RPMI7951 (cell line): Measurements from ENCODE around the gene NECTIN2. TPM values are rescaled to one million over a fixed set of nuclear protein-coding genes. Genes with fewer than 3 reads are reported as not detected.
"Not testable (repeated sequence)": the region's sequence is repeated elsewhere in the genome, so short reads cannot be mapped to it uniquely, and the experiment has no call there.

Source experiments
- DNase-seq: peaks from one replicate; pipeline ENCODE4 v3.0.0-alpha.2; 2012; ENCODE audit warnings: low read depth
- total RNA-seq: library from RNA; depleted of rRNA; stranded (reverse); fragments of >200 nt; shearing (Covaris generic); gene quantifications from 2 replicates; pipeline ENCODE4 v1.2.3, GENCODE V29; 2014

NECTIN2 gene
- total RNA-seq, 1 experiment from 2014 or later: 49.3 TPM

- DNase-seq: no peak
These were observed 28.2 kb upstream of the NECTIN2 start for GRCh38 chr19:44817725-44818465.

GRCh38 chr19:44818466-44819031 lies 27.5 kb upstream of the NECTIN2 start:
- DNase-seq: no peak

DNA sequence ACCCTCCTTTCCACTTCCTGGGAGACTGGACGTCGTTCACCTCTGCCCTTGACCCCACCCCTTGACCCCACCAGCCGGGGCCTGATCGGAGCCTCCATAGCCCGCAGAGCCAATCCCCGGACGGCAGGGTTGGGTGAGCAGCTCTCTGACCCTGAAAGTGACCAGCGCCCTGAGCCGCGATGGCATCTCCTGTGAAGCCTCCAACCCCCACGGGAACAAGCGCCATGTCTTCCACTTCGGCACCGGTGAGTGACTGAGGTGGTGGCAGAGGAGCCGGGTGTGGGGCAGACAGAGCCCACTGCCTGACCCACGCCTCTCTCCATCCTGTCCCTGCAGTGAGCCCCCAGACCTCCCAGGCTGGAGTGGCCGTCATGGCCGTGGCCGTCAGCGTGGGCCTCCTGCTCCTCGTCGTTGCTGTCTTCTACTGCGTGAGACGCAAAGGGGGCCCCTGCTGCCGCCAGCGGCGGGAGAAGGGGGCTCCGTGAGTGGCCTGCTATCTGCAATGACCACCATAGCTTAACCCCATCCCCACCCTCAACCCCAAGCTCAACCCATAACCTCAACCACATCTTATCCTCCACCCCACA lies 26.8 kb upstream of the NECTIN2 start:
- DNase-seq: no peak

DNA sequence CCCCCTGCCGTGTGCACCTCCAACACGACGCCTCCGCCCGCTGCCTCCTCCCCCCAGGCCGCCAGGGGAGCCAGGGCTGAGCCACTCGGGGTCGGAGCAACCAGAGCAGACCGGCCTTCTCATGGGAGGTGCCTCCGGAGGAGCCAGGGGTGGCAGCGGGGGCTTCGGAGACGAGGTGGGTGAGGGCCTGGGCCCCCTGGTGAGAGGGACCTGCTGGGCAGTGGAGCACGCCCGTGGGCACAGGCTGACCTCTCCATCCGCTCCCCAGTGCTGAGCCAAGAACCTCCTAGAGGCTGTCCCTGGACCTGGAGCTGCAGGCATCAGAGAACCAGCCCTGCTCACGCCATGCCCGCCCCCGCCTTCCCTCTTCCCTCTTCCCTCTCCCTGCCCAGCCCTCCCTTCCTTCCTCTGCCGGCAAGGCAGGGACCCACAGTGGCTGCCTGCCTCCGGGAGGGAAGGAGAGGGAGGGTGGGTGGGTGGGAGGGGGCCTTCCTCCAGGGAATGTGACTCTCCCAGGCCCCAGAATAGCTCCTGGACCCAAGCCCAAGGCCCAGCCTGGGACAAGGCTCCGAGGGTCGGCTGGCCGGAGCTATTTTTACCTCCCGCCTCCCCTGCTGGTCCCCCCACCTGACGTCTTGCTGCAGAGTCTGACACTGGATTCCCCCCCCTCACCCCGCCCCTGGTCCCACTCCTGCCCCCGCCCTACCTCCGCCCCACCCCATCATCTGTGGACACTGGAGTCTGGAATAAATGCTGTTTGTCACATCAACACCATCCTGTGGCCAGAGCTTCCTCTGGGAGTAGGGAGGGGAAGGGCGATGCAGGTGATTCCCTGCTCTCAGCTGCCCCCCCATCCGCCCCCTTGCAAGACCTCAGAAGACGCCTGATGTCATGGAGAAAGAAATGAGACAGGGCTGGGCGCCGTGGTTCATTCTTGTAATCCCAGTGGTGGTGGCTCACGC lies 25.2 kb upstream of the NECTIN2 start:
- peak; percentile 28 for DNase-seq

DNA sequence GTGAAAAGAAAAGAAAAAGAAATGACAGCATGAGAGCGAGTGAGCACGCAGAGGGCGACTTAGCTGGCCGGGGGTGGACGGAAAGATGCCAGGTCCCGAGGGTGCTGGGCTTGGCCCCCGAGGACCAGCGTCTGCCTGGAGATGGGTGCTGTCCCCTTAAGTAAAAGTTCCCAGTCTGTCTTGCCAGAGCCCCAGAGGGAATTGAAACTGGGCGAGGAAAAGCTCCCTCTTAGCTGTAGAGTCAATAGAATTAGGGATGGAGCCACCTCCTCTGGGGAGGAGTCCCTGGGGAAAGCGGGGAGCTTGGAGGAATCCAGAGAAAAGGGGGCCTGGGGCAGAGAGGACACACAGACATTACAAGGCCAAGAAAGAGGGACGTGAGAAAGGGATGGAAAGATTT lies 23.9 kb upstream of the NECTIN2 start:
- DNase-seq: no peak

DNA sequence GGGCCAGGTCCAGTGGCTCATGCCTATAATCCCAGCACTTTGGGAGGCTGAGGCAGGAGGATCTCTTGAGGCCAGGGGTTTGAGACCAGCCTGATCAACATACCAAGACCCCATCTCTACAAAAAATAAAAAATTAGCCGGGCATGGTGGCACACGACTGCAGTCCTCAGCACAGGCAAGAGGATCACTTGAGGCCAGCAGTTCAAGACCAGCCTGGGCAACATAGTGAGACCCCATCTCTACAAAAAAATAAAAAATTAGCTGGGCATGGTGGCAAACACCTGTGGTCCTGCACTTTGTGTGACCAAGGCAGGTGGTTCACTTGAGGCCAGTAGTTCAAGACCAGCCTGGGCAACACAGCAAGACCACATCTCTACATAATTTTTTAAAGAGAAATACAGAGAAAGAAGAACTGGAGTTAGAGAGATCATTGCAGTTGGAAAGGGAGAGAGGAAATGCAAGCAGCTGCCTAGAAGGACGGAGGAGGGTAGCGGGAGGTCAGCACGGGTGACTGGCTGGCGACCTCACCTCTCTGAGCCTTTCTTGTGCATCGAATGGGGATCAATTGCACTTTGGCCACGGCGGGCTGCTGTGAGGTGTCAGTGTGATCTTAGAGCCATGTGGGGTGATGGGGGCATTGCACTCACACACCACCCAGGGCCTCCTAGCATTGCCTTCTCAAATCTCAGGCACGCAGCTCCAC lies 23.3 kb upstream of the NECTIN2 start:
- DNase-seq: no peak

DNA sequence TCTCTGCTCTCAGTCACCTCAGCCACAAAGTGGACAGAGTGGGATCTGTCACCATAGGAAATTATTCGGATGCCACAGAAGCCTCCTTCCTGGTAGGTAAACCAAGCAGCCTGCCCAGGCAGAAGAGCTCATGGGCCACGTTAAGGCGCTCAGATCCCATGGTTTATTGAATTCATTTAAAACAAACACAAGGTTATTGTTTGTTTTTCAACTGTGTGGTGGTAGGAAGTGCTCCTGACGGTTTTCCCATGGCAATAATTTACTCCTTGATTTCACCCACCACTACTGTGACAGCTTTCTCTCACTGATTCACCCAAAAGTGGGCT lies 22.8 kb upstream of the NECTIN2 start:
- no peak for DNase-seq

GRCh38 chr19:44824761-44825160 lies 21.3 kb upstream of the NECTIN2 start:
- DNase-seq: no peak

DNA sequence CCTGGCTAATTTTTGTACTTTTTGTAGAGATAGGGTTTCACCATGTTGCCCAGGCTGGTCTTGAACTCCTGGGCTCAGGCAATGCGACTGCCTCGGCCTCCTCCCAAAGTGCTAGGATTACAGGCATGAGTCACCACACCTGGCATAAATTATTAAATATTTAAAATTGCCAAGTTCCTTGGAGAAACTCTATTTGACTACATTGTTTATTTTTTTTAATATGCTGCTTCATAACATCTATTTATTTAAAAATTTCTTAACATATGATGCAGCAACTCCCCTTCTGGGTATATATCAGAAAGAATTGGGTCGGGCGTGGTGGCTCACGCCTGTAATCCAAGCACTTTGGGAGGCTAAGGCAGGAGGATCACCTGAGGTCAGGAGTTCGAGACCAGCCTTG lies 13.2 kb upstream of the NECTIN2 start:
- DNase-seq: not testable (repeated sequence)

GRCh38 chr19:44834399-44834798 lies 11.7 kb upstream of the NECTIN2 start:
- not testable (repeated sequence) for DNase-seq

GRCh38 chr19:44839276-44839675 lies 6.8 kb upstream of the NECTIN2 start:
- DNase-seq: no peak

- DNase-seq: no peak
These were observed 5.3 kb upstream of the NECTIN2 start for GRCh38 chr19:44840811-44841210.

- DNase-seq: no peak
These were observed 4.9 kb upstream of the NECTIN2 start for GRCh38 chr19:44841231-44841630.

DNA sequence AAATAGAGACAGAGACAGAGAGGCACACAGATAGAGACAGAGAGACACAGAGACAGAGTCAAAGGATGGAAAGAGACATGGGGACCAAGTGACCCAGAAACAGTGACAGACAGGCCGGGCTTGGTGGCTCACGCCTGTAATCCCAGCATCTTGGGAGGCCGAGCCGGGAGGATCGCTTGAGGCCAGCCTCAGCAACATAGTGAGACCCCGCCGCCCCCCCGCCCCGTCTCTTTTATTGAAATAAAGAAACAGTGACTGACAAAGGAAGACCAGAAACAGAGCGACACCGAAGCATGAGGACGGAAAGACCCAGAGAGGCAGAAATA lies 848 bp upstream of the NECTIN2 start:
- no peak for DNase-seq

GRCh38 chr19:44846455-44847143 lies 502 bp downstream of the NECTIN2 start:
- no peak for DNase-seq

DNA sequence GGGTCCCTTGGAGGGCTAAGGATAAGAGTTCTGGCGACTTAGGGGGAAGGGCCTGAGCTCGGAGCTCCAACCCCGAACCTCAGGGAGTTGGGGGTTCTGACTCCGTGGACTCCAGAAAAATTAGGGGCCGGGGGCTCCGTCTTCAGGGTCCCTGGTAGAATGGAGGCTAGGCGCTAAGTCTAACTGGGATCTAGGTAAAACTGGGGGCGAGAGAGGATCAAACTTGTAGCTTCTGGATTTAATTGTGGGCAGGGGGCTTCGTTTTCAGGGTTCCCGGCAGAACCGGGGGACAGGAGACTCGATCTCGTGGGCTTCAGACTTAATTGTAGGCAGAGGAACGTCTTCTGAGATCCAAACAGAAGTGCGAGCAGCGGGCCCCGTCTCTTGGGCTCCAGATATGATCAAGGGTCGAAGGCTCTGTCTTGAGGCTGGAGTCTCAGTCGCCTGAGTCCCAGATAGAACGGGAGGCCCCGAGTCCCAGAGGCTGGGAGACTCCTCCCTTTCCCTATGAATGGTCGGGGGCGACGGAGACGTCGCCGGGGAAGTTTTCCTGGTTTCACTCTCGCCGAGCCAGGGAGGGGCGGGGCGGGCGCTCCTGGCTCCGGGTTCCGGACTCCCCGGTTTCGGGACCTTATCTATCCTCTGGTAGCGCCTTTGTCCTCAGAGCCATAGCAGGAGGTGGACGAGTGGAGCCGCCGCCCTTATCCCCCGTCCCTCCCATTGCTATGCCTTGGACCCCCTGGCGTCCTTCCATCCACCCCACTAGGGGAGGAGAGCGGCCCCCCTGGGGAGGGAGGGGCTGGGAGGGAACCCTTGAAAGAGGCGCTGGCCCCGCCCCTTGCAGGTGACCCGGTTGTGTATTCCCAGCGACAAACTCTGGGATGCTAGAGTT lies 1.3 kb downstream of the NECTIN2 start:
- peak; percentile 64 for DNase-seq

- DNase-seq: peak; percentile 34
These were observed 2.1 kb downstream of the NECTIN2 start for GRCh38 chr19:44848036-44848811.

DNA sequence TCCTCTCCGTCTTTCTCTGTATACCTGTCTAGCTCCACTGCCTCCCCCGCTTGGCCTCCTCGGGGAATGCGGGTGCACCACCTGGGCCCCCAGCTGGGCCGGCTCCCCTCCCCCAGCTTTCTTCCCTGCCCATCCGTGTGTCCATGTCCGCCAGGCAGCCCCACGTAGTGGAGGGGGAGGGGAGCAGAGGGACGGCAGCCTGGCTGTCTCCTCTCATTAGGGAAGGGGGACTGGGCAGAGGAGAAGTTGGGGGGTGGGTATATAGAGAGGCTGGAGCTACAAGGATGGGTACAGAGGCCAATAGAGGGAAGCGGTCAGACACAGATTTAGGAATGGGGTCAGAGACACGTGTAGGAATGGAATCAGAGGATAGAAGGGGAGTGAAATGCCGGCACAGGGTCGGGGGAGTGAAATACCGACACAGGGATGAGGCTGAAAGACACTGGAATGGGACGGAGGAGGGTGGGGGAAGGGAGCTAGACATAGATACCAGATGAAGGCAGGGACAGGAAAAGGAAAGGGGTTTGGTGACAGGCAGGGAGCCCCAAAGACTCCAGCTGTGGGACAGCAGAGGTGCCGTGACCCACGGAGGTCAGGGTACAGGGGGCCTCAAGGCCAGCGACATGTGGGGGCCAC lies 2.8 kb downstream of the NECTIN2 start:
- DNase-seq: no peak

GRCh38 chr19:44850641-44851109 lies 4.6 kb downstream of the NECTIN2 start:
- no peak for DNase-seq
